ENCODE measurements around the gene HTR2A.

The HTR2A gene

GRCh38 chr13:46795321-46795720, 101.5 kb downstream of the HTR2A start:
- Histone ChIP-seq H3K4me3 (ENCODE audit: low read depth, low read length) (no peak overlapping the region), H3K36me3 (ENCODE audit: control insufficient read depth, insufficient read depth, low read length) (peaks cover 18% of the 10 kb centered on the region), H3K9me3 (ENCODE audit: control insufficient read depth, insufficient read depth, low read depth, low read length) (no peaks in the 10 kb centered on the region), H3K27me3 (ENCODE audit: control insufficient read depth, insufficient read depth, low read length) (no peaks in the 10 kb centered on the region), H3K27ac (ENCODE audit: low read depth, low read length) (no peak overlapping the region), H3K9ac (ENCODE audit: low read length) (no peak overlapping the region), H3K4me1 (ENCODE audit: control insufficient read depth, insufficient read depth, low read length) (peaks cover 22% of the 10 kb centered on the region)

GRCh38 chr13:46783504-46783903, 113.3 kb downstream of the HTR2A start:
- no peaks in the 10 kb centered on the region for H3K9me3 ChIP-seq (ENCODE audit: control insufficient read depth, insufficient read depth, low read depth, low read length)
- H3K4me1 ChIP-seq (ENCODE audit: control insufficient read depth, insufficient read depth, low read length): no peaks in the 10 kb centered on the region
- no peak overlapping the region for H3K9ac ChIP-seq (ENCODE audit: low read length)
- H3K36me3 ChIP-seq (ENCODE audit: control insufficient read depth, insufficient read depth, low read length): peaks cover 88% of the 10 kb centered on the region
- no peak overlapping the region for H3K4me3 ChIP-seq (ENCODE audit: low read depth, low read length)
- no peaks in the 10 kb centered on the region for H3K27me3 ChIP-seq (ENCODE audit: control insufficient read depth, insufficient read depth, low read length)
- H3K27ac ChIP-seq (ENCODE audit: low read depth, low read length): no peak overlapping the region

GRCh38 chr13:46782691-46783090, 114.2 kb downstream of the HTR2A start:
- no peak overlapping the region for H3K27ac ChIP-seq (ENCODE audit: low read depth, low read length)
- H3K4me3 ChIP-seq (ENCODE audit: low read depth, low read length): no peak overlapping the region
- H3K36me3 ChIP-seq (ENCODE audit: control insufficient read depth, insufficient read depth, low read length): peaks cover 89% of the 10 kb centered on the region
- H3K9me3 ChIP-seq (ENCODE audit: control insufficient read depth, insufficient read depth, low read depth, low read length): no peaks in the 10 kb centered on the region
- no peak overlapping the region for H3K9ac ChIP-seq (ENCODE audit: low read length)
- no peaks in the 10 kb centered on the region for H3K4me1 ChIP-seq (ENCODE audit: control insufficient read depth, insufficient read depth, low read length)
- H3K27me3 ChIP-seq (ENCODE audit: control insufficient read depth, insufficient read depth, low read length): no peaks in the 10 kb centered on the region

- Histone ChIP-seq H3K9me3 (ENCODE audit: control insufficient read depth, insufficient read depth, low read depth, low read length) (no peaks in the 10 kb centered on the region), H3K27me3 (ENCODE audit: control insufficient read depth, insufficient read depth, low read length) (no peaks in the 10 kb centered on the region), H3K4me1 (ENCODE audit: control insufficient read depth, insufficient read depth, low read length) (no peaks in the 10 kb centered on the region), H3K9ac (ENCODE audit: low read length) (no peak overlapping the region), H3K27ac (ENCODE audit: low read depth, low read length) (no peak overlapping the region), H3K4me3 (ENCODE audit: low read depth, low read length) (no peak overlapping the region), H3K36me3 (ENCODE audit: control insufficient read depth, insufficient read depth, low read length) (peaks cover 94% of the 10 kb centered on the region)
These were observed 114.8 kb downstream of the HTR2A start for GRCh38 chr13:46782066-46782465.
